Esophagus (tissue), 2 donors: ENCODE measurements around the gene AKAP12. TPM values are rescaled to one million over a fixed set of nuclear protein-coding genes. Genes with fewer than 3 reads are reported as not detected.
A peak's percentile ranks its signal among the peaks of the same experiment; 100 is the strongest.

Experiments used
- H3K27ac ChIP-seq, 2 donors: one replicate each; pipeline ENCODE4 v1.5.1; 2013; ENCODE audit warnings: low read depth in 2 of 2, mild to moderate bottlenecking in 2 of 2, inconsistent platforms in 1 of 2, low read length in 1 of 2, moderate library complexity in 1 of 2
- H3K27me3 ChIP-seq, 2 donors: one replicate each; pipeline ENCODE4 v1.6.1; 2013; ENCODE audit warnings: low read length in 2 of 2, control low read depth in 1 of 2, mild to moderate bottlenecking in 1 of 2; ENCODE audit not compliant: insufficient read depth in 2 of 2, control insufficient read depth in 1 of 2
- H3K36me3 ChIP-seq, 2 donors: one replicate each; pipeline ENCODE4 v1.6.1; 2013; ENCODE audit warnings: low read length in 1 of 2; ENCODE audit not compliant: control insufficient read depth in 2 of 2, insufficient read depth in 2 of 2
- H3K4me1 ChIP-seq, 2 donors: one replicate each; pipeline ENCODE4 v1.6.1; 2013; ENCODE audit warnings: low read length in 1 of 2; ENCODE audit not compliant: control insufficient read depth in 2 of 2, insufficient read depth in 2 of 2
- H3K4me3 ChIP-seq, 2 donors: one replicate each; pipeline ENCODE4 v1.5.1; 2013; ENCODE audit warnings: low read length in 2 of 2, mild to moderate bottlenecking in 2 of 2, low read depth in 1 of 2, moderate library complexity in 1 of 2
- H3K9me3 ChIP-seq, 2 donors: one replicate each; pipeline ENCODE4 v1.6.1; 2013; ENCODE audit warnings: mild to moderate bottlenecking in 2 of 2, low read depth in 1 of 2, low read length in 1 of 2, moderate library complexity in 1 of 2; ENCODE audit not compliant: control insufficient read depth in 2 of 2, insufficient read depth in 1 of 2
- WGBS, 2 donors: extraction: QIAGEN DNeasy Blood & Tissue Kit; methylation state at CpG; one replicate each; pipeline ENCODE4 v1.1.7; 2013; 5-methylcytosine and 5-hydroxymethylcytosine counted together
- polyA plus RNA-seq, 2 donors: library from polyadenylated mRNA; stranded (reverse); fragments of 200-250 nt; gene quantifications; one replicate each; pipeline ENCODE4 v1.2.3, GENCODE V29; 2013
- donor health status: healthy with polysubstance abuse.
- donor health status: Bipolar disorder and iron deficiency.

Gene AKAP12
- polyA plus RNA-seq, 2 donors, result 1.3 to 3.9 TPM

DNA sequence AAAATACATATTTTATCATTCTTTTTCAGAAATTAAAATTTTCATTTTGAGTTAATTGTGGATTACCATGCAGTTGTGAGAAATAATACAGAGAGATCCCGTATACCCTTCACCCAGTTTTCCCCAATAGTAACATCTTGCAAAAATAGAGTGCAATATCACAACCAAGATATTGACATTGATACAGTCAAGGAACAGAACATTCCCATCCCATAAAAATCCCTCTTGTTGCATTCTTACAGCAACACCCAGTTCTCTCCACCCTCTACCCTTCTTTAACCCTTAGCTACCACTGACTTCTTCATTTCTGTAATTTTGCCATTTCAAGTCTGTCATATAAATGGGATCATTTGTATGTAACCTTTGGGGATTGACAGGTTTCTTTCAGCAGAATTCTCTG lies 6.9 kb upstream of the AKAP12 start:
- Histone ChIP-seq H3K9me3 (no peaks in the 10 kb centered on the region), H3K4me3 (no peak overlapping the region), H3K4me1 (no peaks in the 10 kb centered on the region), H3K27me3 (no peaks in the 10 kb centered on the region), H3K27ac (no peak overlapping the region), H3K36me3 (no peaks in the 10 kb centered on the region)
- 76 to 88% methylated on average over 1 of the region's 1 CpG for WGBS, 2 donors

DNA sequence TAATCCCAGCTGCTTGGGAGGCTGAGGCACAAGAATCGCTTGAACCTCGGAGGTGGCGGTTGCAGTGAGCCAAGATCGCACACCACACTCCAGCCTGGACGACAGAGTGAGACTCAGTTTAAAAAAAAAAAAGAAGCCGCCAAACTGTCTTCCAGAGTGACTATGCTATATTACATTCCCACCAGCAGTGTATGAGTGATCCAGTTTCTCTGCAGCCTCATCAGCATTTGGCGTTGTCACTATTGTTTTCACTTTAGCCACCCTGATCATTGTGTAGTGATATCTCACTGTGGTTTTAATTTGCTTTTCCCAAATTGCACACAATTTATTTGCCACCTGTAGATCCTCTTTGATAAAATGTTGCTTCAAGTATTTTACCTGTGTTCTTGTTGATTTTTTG lies 6.0 kb upstream of the AKAP12 start:
- Histone ChIP-seq H3K36me3 (no peaks in the 10 kb centered on the region), H3K27me3 (no peaks in the 10 kb centered on the region), H3K4me1 (no peaks in the 10 kb centered on the region), H3K27ac (no peak overlapping the region), H3K9me3 (no peaks in the 10 kb centered on the region), H3K4me3 (no peak overlapping the region)
- WGBS, 2 donors, result 93% methylated on average over 7 of the region's 7 CpGs

DNA sequence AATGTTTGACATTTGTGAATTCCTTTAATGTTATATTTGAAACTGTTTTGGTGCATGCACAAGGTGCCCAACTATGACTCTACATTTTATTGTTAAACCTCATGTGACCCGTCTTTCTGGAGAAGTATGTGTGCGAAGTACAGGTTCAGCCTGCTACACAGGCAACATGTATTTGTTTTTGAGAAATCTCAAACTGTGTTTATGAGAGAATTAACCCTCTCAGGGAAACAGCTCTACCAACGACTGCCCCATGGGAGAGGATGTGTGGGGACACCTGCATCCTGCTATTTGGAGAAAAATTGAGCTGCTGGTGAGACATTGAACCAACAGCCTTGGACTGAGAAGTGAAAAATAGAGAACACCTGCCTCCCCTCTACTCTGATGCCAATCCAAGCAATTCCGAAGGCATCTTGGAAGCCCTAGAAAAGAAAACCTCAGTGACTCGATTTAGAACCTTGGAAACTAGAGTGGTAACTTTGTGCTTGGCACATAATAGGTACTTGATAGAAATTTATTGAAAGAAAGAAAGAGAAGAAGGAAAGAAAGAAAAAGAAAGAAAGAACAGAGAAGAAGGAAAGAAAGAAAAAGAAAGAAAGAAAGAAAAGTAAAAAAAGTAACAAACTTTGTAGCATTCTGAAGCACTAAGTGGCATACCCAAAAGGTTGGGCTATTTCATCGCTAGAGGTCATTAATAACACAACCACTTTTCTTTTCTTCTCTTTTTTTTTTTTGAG lies 2.9 kb upstream of the AKAP12 start:
- H3K27me3 ChIP-seq, result peaks cover 0 to 1% of the 10 kb centered on the region in 2 donors
- WGBS, 2 donors, result 71 to 74% methylated on average over 6 of the region's 6 CpGs
- H3K9me3 ChIP-seq, result no peaks in the 10 kb centered on the region
- H3K4me3 ChIP-seq, result no peak overlapping the region
- H3K36me3 ChIP-seq, result no peaks in the 10 kb centered on the region
- no peaks in the 10 kb centered on the region for H3K4me1 ChIP-seq
- no peak overlapping the region for H3K27ac ChIP-seq

DNA sequence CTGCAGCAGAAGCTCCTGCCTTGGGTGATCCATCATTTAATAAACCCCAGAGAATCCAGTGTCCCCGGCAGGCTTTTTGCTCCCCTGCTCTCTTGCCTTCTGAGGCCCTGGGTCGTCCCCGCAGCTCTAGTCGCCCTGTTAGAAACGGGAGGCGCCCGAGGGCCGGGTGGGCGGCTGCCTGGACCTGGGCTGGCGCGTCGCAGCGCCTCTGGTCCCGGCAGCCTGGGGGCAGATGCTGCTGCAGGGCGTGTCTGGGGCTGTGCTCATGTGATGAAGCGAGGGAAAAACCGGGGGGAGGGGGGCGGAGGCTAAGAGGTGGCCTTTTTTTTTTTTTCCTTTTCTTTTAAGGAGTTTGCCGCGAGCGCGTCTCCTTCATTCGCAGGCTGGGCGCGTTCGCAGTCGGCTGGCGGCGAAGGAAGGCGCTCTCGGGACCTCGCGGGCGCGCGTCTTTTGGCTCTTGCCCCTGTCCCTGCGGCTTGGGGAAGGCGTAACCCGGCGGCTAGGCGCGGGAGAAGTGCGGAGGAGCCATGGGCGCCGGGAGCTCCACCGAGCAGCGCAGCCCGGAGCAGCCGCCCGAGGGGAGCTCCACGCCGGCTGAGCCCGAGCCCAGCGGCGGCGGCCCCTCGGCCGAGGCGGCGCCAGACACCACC lies 394 bp downstream of the AKAP12 start:
- 1% methylated on average over 47 to 60 of the region's 60 CpGs for WGBS, 2 donors
- Histone ChIP-seq H3K27ac (peak overlapping the region; percentile 74), H3K9me3 (no peaks in the 10 kb centered on the region), H3K4me3 (peak overlapping the region; percentile 50 to 51), H3K27me3 (peaks cover 0 to 4% of the 10 kb centered on the region in 2 donors), H3K36me3 (no peaks in the 10 kb centered on the region), H3K4me1 (no peaks in the 10 kb centered on the region)

DNA sequence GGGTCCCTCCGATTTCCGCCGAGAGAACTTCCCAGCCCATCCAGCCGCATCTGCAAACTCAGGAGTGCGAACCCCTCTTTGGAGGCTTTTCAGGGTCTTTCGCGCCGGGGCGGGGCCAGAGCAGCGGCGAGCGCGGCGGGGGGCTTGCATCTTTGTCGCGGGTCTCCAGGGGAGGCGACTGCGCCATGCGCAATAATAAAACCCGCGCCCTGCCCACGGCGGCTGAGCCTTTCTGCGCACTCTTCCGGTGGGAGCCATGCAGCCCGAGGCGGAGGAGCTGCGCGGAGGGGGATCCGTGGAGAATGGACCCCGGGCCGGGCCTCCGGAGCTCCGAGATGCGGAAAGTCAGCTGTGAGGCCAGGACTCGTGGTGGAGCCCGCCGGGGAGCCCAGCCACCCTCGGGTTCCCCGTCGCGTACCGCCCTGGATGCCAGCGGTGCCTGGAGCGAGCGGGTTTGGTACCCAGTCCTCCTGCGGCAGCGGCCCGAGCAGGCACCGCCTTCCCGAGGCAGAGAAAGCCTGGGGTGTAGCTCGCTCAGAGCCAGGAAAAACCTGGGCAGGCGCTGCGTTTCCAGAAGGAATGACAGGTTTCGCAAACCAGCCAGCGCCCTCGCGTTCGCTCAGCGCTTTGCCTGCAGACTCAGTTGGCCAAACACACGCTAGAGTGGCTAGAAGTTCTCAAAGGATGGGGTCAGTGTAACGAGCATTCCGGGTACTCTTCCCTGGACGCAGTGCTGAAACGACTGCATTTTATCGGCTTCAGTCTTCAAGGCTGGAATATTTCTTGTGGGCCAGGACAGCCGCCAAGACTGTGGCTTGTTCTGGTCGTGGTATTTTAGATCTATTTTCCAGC lies 1.2 kb downstream of the AKAP12 start:
- H3K4me3 ChIP-seq, result peak overlapping the region; percentile 50 to 51
- 1% methylated on average over 65 to 68 of the region's 68 CpGs for WGBS, 2 donors
- H3K36me3 ChIP-seq, result no peaks in the 10 kb centered on the region
- peak overlapping the region; percentile 74 for H3K27ac ChIP-seq
- no peaks in the 10 kb centered on the region for H3K9me3 ChIP-seq
- H3K27me3 ChIP-seq, result peaks cover 0 to 4% of the 10 kb centered on the region in 2 donors
- H3K4me1 ChIP-seq, result no peaks in the 10 kb centered on the region

DNA sequence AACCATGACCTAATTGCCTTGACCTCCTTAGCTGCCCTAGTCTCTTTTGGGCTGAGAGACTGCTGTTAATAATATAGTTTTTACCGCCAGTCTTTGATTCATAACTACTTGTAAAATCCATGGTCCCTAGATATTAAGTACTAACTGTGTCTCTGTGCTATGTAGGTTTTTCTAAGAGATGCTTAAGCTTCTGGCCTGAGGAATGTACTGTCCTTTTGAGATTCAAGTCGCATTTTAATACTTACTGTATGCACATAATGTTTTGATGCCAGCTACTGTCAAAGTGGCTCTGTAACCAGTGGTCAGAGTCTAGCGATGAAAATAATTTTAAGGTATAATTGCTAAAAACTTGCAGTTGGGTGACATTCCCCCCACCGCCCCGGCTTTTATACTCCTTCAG lies 2.1 kb downstream of the AKAP12 start:
- H3K4me3 ChIP-seq, result peak overlapping the region in 1 of 2 donors; percentile 50
- H3K9me3 ChIP-seq, result no peaks in the 10 kb centered on the region
- no peaks in the 10 kb centered on the region for H3K36me3 ChIP-seq
- WGBS, 2 donors, result 75 to 81% methylated on average over 5 of the region's 5 CpGs
- H3K4me1 ChIP-seq, result no peaks in the 10 kb centered on the region
- peaks cover 0 to 4% of the 10 kb centered on the region in 2 donors for H3K27me3 ChIP-seq
- no peak overlapping the region for H3K27ac ChIP-seq

DNA sequence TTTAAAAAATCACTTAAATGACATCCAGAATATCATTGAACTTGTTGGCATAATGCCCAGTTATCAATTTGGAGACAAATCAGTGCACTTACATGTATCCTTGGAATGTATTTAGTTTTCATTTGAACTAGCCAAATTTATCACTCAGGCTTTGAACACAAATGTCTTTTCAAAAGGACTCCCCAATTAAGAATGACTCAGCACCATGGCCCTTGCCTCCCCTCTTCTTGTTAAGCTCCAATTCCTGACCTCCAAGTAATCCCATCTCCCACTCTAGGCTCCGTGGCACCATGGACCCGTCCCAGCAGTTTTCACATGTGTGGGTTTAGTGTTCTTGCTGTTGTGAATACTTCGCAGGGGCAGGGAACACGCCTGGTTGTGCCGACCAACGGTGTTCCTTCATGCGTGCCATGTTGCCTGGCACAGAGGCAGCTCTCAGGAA lies 2.7 kb downstream of the AKAP12 start:
- WGBS, 2 donors, result 80 to 86% methylated on average over 7 of the region's 7 CpGs
- H3K4me3 ChIP-seq, result peak overlapping the region in 1 of 2 donors; percentile 18

DNA sequence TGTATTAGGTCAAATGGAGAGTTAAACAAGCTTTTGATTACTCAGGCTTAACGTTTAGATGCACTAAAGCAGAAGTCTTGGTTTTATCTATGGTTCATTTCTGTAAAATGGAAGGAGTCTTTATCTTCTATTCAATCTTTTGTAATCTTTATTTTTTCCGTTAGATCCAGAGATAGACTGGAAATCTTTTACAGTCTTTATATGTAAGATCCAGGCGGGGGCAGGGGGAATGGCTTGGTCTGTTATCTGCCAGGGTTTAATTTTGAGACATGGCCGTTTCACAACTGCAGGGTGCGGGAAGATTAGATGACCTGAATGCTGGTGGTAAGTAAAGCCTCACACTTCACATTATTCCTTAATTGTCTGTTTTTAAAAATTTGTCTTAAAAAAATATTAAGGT lies 3.7 kb downstream of the AKAP12 start:
- H3K27me3 ChIP-seq, result peaks cover 0 to 4% of the 10 kb centered on the region in 2 donors
- no peaks in the 10 kb centered on the region for H3K4me1 ChIP-seq
- no peaks in the 10 kb centered on the region for H3K9me3 ChIP-seq
- no peak overlapping the region for H3K27ac ChIP-seq
- H3K4me3 ChIP-seq, result no peak overlapping the region
- H3K36me3 ChIP-seq, result no peaks in the 10 kb centered on the region
- 66 to 76% methylated on average over 5 of the region's 5 CpGs for WGBS, 2 donors

More for the DNA sequence above, 2.7 kb downstream of the AKAP12 start:
- Histone ChIP-seq H3K9me3 (no peaks in the 10 kb centered on the region), H3K27ac (no peak overlapping the region), H3K36me3 (no peaks in the 10 kb centered on the region), H3K4me1 (no peaks in the 10 kb centered on the region), H3K27me3 (peaks cover 0 to 4% of the 10 kb centered on the region in 2 donors)

DNA sequence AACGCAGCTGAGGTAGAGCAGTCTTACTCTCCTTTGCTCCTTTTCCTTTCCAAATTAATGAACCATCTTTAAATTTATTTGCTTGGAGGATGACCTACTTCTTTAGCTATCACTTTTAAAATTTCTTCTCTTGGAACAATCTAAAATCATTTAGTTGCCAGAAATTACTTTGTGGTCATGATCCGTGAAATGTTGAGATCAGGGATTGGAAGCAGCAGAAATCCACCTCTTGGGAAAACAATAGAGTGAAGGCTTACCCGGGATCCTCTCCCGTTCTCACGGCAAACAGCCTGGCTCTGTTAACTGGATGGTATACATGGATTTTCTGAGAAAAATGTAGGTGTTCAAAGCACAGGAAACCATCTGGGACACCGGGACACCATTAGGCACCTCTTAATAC lies 7.7 kb downstream of the AKAP12 start:
- Histone ChIP-seq H3K27ac (no peak overlapping the region), H3K9me3 (peaks cover 0 to 3% of the 10 kb centered on the region in 2 donors), H3K27me3 (no peaks in the 10 kb centered on the region), H3K4me1 (no peaks in the 10 kb centered on the region), H3K4me3 (no peak overlapping the region), H3K36me3 (no peaks in the 10 kb centered on the region)
- 42 to 64% methylated on average over 6 of the region's 6 CpGs for WGBS, 2 donors
